HG03457 (cell line): ENCODE data around the gene TMOD1.
A peak's percentile ranks its signal among the peaks of the same experiment; 100 is the strongest.
"Not testable (repeated sequence)": the region's sequence is repeated elsewhere in the genome, so short reads cannot be mapped to it uniquely, and the experiment has no call there.

Experiments
- ATAC-seq: cut with Tn5 transposase; IDR thresholded peaks from one replicate; pipeline ENCODE4 v1.9.1; 2021; ENCODE audit warnings: moderate number of reproducible peaks; ENCODE audit not compliant: unreplicated experiment

TMOD1 gene

GRCh38 chr9:97586909-97587308 is 85.4 kb downstream of the TMOD1 start:
- not testable (repeated sequence) for ATAC-seq

GRCh38 chr9:97591535-97591934 is 90.1 kb downstream of the TMOD1 start:
- ATAC-seq: no peak

- no peak for ATAC-seq
These were observed 90.7 kb downstream of the TMOD1 start for GRCh38 chr9:97592126-97592525.

GRCh38 chr9:97593960-97594359 is 92.5 kb downstream of the TMOD1 start:
- no peak for ATAC-seq

- no peak for ATAC-seq
These were observed 93.0 kb downstream of the TMOD1 start for GRCh38 chr9:97594381-97594921.

- ATAC-seq: no peak
These were observed 95.4 kb downstream of the TMOD1 start for GRCh38 chr9:97596906-97597305.

GRCh38 chr9:97598461-97599288 is 97.2 kb downstream of the TMOD1 start:
- peak; percentile 75 for ATAC-seq

- ATAC-seq: no peak
These were observed 97.9 kb downstream of the TMOD1 start for GRCh38 chr9:97599314-97599846.

- ATAC-seq: no peak
These were observed 99.2 kb downstream of the TMOD1 start for GRCh38 chr9:97600531-97601227.

- ATAC-seq: no peak
These were observed 99.9 kb downstream of the TMOD1 start for GRCh38 chr9:97601228-97601898.

GRCh38 chr9:97602430-97602829 is 101.0 kb downstream of the TMOD1 start:
- no peak for ATAC-seq

- ATAC-seq: no peak
These were observed 103.6 kb downstream of the TMOD1 start for GRCh38 chr9:97604901-97605645.

- ATAC-seq: no peak
These were observed 114.1 kb downstream of the TMOD1 start for GRCh38 chr9:97615439-97616072.

GRCh38 chr9:97617939-97618416 is 116.5 kb downstream of the TMOD1 start:
- ATAC-seq: no peak

- ATAC-seq: not testable (repeated sequence)
These were observed 118.6 kb downstream of the TMOD1 start for GRCh38 chr9:97620063-97620462.

- ATAC-seq: not testable (repeated sequence)
These were observed 121.0 kb downstream of the TMOD1 start for GRCh38 chr9:97622483-97622882.

GRCh38 chr9:97623946-97624345 is 122.5 kb downstream of the TMOD1 start:
- no peak for ATAC-seq

- no peak for ATAC-seq
These were observed 124.2 kb downstream of the TMOD1 start for GRCh38 chr9:97625620-97626019.

GRCh38 chr9:97627624-97628023 is 126.2 kb downstream of the TMOD1 start:
- no peak for ATAC-seq

- no peak for ATAC-seq
These were observed 127.2 kb downstream of the TMOD1 start for GRCh38 chr9:97628668-97629067.
